Daoy (cell line): ENCODE data around the gene SARNP. TPM values are rescaled to one million over a fixed set of nuclear protein-coding genes. Genes with fewer than 3 reads are reported as not detected.
A peak's percentile ranks its signal among the peaks of the same experiment; 100 is the strongest.

Experiments
- DNase-seq: peaks from one replicate; pipeline ENCODE4 v3.0.0-alpha.2; 2015; ENCODE audit warnings: low read depth
- total RNA-seq: library from RNA; depleted of rRNA; stranded (reverse); fragments of >200 nt; shearing (Covaris generic); gene quantifications from 2 replicates; pipeline ENCODE4 v1.2.3, GENCODE V29; 2014; rRNA removed

Gene SARNP
- total RNA-seq, 1 experiment from 2014 or later, result 165 TPM

DNA sequence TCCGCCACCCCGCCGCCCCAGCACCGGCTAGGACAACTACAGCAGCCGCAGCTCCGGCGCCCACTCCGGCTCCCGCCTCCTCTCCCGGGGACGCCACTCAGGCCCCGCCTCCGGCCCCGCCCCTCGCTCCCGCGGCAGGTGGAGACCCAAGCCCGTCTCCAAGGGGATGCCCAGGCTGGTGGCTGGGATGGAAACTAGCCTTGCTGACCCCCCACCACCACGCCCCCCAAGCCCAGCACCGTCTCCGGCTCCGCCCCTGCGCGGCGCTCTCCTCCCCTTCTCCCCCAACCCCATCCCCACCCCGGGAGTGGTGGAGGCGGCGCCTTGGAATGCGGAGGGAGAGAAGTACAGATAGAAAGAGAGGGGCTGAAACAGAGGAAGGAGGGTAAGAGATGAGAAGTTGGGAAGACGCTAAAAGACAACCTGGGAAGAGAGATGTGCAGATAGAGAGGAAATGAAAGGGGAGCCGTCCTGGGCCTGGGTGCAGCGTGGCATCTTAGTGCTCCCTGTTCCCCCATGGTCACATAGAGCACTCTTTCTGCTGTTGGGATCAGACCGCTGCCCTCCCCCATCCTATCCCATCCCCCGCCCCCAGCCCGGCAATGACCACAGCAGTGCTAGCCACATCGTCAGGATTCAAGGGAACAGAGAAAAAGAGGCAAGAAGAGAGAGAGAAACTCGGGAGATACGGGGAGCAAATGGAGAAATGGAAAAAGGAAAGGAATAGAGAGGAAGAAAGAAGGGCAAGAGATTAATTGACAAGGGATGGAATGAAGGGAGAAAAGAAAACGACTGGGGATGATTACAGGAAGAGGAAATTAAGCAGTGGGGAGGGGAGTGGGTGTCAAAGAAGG, 109.5 kb downstream of the SARNP start, which contains the start of gene ITGA7:
TSS of gene ITGA7 (minus strand) at position 64 of the 854 bp plus-strand sequence. CDS start 222 bp downstream, outside the sequence.
- DNase-seq, result peak; percentile 62

Other genes with a start within 250 kb of the SARNP start
- gene OR2AP1, start 245.3 kb downstream of the SARNP start, total RNA-seq, result not detected in 2 replicates
- gene OR10P1, start 180.8 kb downstream of the SARNP start, total RNA-seq, result not detected in 2 replicates
- gene ITGA7, start 109.8 kb downstream of the SARNP start, total RNA-seq, result 2.4 and 3.4 TPM in 2 replicates
- gene BLOC1S1, start 101.7 kb downstream of the SARNP start, total RNA-seq, result 112 and 135 TPM in 2 replicates
- gene RDH5, start 97.3 kb downstream of the SARNP start, total RNA-seq, result 2.2 and 4.5 TPM in 2 replicates
- 638 and 824 TPM in 2 replicates for gene CD63, start 88.7 kb downstream of the SARNP start, total RNA-seq
- gene GDF11, start 74.6 kb downstream of the SARNP start, total RNA-seq, result 1.5 and 2.5 TPM in 2 replicates
- gene ORMDL2, start 317 bp upstream of the SARNP start, total RNA-seq, result 36.5 and 44.3 TPM in 2 replicates
- 44.4 and 54.2 TPM in 2 replicates for gene DNAJC14, start 11.9 kb upstream of the SARNP start, total RNA-seq
- gene MMP19, start 25.2 kb upstream of the SARNP start, total RNA-seq, result 6.9 and 8.4 TPM in 2 replicates
- gene PYM1, start 110.2 kb upstream of the SARNP start, total RNA-seq, result 49.1 and 59.7 TPM in 2 replicates
- gene DGKA, start 113.4 kb upstream of the SARNP start, total RNA-seq, result 14.5 and 58.4 TPM in 2 replicates
- 0.06 and 0.12 TPM in 2 replicates for gene PMEL, start 148.3 kb upstream of the SARNP start, total RNA-seq
- 57.5 and 58.0 TPM in 2 replicates for gene CDK2, start 149.1 kb upstream of the SARNP start, total RNA-seq
- gene RAB5B, start 156.4 kb upstream of the SARNP start, total RNA-seq, result 22.7 and 31.7 TPM in 2 replicates
- gene SUOX, start 179.6 kb upstream of the SARNP start, total RNA-seq, result 13.1 and 13.3 TPM in 2 replicates
- gene IKZF4, start 203.3 kb upstream of the SARNP start, total RNA-seq, result 0.12 and 0.40 TPM in 2 replicates
- 1,984 and 2,181 TPM in 2 replicates for gene RPS26, start 224.2 kb upstream of the SARNP start, total RNA-seq